ENCODE results near the gene SMG1.
"Not testable (repeated sequence)": the region's sequence is repeated elsewhere in the genome, so short reads cannot be mapped to it uniquely, and the experiment has no call there.

The SMG1 gene

GRCh38 chr16:18925986-18926865, at the start of gene SMG1:
SMG1 (minus strand) TSS chr16:18926408; CDS start chr16:18926041, 367 bp downstream.
- TF ChIP-seq POLR2A (IDR thresholded peaks at IDR 0.05; ENCODE audit: low read length) = peak; percentile 81
- DNase-seq = peak; percentile 92 to 96

DNA sequence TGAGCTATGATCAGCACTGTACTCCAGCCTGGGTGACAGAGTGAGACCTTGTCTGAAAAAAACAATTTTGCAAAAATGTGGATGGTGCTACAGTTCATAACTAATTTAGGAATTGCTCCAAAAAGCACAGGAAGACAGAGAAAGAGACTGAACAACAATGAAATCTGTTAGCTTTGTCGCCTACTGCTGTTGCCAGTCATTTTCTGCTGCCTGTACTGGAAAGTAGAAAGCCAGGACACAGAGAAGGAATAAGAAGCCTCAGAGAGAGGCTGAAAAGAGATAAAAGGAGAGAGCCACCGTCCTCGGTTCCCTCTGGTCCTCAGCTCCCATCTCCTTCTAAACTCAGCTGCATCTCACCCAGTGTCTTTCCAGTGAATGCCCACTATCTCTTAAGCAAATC, 48.9 kb upstream of the SMG1 start:
- DNase-seq = no peak
- TF ChIP-seq POLR2A (IDR thresholded peaks at IDR 0.05; ENCODE audit: low read length) (no peak), GATA1 (IDR thresholded peaks at IDR 0.05; ENCODE audit: low read depth, low read length) (no peak)

DNA sequence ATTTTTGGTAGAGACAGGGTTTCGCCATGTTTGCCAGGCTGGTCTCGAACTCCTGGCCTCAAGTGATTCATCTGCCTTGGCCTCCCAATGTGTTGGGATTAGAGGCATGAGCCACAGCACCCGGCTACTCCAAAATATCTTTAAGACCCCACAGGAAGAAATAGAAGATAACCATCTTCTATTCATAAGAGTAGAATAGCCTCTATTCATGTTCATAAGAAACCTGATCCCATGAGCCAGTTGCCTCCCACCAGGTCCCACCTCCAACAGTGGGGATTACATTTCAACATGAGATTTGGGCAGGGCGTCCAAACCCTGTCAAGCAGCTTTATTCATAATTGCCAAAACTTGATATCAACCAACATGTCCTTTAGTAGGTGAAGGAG, 43.6 kb upstream of the SMG1 start:
- no peak for DNase-seq
- TF ChIP-seq GATA1 (IDR thresholded peaks at IDR 0.05; ENCODE audit: low read depth, low read length) (no peak), POLR2A (IDR thresholded peaks at IDR 0.05; ENCODE audit: low read length) (no peak)

DNA sequence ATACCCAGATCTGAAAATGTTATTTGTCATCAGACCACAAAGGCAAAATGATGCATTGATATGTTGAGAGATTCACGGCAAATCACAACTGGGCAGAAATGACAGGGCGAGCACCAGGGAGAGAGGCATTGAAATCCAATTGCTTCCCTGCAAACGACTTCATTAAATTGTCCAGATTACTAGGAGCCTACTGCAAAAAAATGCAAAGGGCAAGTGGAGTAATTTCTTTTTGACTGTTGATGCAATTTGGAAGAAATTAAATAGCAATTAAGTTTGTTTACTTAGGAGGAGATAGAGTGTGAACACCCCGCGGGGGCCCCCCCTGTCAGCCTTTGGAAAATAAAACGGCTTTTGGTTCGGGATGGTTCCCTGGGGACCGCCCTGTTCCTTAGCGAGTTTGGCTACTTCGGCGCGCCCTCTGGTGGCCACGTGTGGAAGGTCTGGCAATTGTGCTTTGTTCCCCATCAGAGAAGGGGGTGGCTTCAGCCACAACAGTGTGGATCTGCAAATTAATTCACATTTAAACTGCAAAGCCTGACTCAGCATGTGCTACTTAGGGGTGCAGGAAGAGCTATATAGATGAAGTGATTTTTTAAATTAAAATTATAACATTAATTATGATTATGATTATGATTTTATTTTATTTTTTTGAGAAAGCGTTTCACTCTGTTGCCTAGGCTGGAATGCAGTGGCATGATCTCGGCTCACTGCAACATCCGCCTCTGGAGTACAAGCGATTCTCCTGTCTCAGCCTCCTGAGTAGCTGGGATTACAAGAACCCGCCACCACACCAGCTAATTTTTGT, 43.0 kb upstream of the SMG1 start:
- TF ChIP-seq GATA1 (IDR thresholded peaks at IDR 0.05; ENCODE audit: low read depth, low read length) = no peak
- no peak for TF ChIP-seq POLR2A (IDR thresholded peaks at IDR 0.05; ENCODE audit: low read length)
- peak; percentile 69 to 85 for DNase-seq

DNA sequence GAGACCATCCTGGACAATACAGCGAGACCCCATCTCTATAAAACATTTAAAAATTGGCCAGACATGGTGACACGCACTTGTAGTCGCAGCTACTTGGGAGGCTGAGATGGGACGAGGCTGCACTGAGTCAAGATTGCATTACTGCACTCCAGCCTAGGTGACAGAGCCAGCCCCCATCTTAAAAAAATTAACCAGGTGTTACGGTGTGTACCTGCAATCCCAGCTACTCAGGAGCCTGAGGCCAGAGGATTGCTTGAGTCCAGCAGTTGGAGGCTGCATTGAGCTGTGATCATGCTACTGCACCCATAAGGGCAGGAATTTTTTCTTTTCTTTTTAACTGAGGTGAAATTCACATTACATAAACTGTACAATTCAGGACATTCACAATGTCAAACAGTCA, 40.6 kb upstream of the SMG1 start:
- no peak for TF ChIP-seq POLR2A (IDR thresholded peaks at IDR 0.05; ENCODE audit: low read length)
- TF ChIP-seq GATA1 (IDR thresholded peaks at IDR 0.05; ENCODE audit: low read depth, low read length) = no peak
- DNase-seq = no peak

- TF ChIP-seq GATA1 (IDR thresholded peaks at IDR 0.05; ENCODE audit: low read depth, low read length) (no peak), POLR2A (IDR thresholded peaks at IDR 0.05; ENCODE audit: low read length) (no peak)
- no peak for DNase-seq
Measured at GRCh38 chr16:18965555-18965954, 39.3 kb upstream of the SMG1 start.

DNA sequence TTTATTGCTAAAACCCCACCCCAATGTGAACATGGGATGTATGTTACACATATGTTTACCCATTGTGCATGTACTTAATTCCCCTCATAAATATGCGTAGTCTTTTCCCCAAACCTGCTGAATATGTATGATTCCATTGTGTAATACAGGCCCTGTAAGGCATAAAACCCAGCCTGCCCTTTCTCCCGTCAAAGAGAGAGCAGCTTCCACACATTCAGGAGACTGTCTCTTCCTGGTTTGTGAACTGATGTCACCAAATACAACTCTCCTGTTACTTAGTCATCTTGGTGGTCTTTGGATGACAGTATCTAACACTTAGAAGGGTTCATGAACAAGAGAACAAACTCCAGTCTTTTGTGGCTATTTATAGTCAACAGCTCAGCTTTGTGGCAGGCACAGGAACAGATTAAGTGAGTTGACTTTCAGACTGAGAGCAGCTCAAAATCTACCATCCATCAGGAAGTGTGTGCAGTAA, 32.9 kb upstream of the SMG1 start:
- DNase-seq = no peak
- TF ChIP-seq GATA1 (IDR thresholded peaks at IDR 0.05; ENCODE audit: low read depth, low read length) (no peak), POLR2A (IDR thresholded peaks at IDR 0.05; ENCODE audit: low read length) (no peak)

DNA sequence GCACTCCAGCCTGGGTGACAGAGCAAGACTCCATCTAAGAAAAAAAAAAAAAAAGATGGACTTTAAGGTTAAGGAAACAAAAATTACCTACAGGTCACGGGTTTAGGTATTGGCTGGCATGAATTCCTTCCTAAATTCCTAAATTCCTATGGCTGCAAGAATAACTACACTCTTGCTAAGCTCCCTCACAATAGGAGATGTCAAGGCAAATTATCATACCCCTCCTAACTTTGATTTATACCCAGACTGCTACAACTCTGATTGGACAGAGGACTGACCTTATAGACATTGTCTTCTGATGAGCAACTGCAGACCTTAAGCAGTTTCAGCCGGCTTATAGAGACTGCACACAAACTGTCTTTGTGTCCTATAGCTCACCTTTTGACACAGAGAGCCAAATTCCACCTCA, 32.4 kb upstream of the SMG1 start:
- no peak for TF ChIP-seq GATA1 (IDR thresholded peaks at IDR 0.05; ENCODE audit: low read depth, low read length)
- TF ChIP-seq POLR2A (IDR thresholded peaks at IDR 0.05; ENCODE audit: low read length) = no peak
- no peak for DNase-seq

- not testable (repeated sequence) for DNase-seq
Measured at GRCh38 chr16:18956658-18957241, 30.5 kb upstream of the SMG1 start.

DNA sequence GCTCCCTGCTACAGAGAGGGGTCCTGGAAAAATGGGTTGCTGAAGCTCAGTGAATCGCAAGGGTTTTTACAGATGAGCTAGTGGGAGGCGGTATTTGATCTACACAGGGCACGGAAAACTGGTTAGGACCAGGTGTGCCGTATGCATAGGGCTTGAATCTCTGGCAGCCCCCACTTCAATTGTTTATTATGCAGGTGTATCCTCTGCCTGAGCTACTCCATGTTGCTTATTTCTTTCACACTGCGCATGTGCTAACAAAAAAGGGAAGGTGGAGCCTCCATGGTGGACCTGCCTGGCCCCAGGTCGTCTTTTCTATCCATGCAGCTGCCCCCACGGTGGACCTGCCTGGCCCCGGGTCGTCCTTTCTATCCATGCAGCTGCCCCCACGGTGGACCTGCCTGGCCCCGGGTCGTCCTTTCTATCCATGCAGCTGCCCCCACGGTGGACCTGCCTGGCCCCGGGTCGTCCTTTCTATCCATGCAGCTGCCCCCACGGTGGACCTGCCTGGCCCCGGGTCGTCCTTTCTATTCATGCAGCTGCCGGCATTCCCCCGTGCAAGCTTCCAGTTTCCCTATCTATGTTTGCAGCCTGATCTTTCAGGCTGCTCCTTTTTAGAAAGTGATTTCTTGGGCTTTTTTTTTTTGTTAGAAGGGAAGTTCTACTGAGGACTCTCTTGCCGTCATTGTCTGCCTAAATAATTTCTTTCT, 29.8 kb upstream of the SMG1 start:
- DNase-seq = peak in 1 of 2 experiments; percentile 15

- DNase-seq = no peak
- TF ChIP-seq GATA1 (IDR thresholded peaks at IDR 0.05; ENCODE audit: low read depth, low read length) = no peak
Measured at GRCh38 chr16:18953547-18953946, 27.3 kb upstream of the SMG1 start.

DNA sequence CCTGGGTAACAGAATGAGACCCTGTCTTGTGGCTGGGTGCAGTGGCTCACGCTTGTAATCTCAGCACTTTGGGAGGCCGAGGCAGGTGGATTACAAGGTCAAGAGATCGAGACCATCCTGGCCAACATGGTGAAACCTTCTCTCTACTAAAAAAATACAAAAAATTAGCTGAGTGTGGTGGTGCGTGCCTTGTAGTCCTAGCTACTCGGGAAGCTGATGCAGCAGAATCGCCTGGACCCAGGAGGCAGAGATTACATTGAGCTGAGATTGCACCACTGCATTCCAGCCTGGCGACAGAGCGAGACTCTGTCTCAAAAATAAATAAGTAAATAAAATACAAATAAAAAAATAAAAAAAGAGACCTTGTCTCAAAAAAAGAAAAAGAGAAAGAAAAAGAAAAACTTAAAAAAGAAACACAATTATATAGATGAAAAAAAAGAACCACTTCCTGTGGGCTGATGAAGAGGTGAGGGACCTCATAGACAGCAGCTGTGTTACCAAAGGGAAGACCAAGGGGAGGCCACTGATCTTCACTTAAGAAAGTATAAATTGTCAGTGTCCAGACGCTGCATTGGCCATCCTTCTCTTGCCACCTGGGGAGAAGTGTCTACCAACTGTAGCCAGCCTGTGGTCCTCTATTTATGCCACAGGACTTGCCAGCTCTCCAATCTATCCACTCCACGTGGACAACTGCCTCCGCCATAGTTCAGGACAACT, 24.4 kb upstream of the SMG1 start:
- no peak for DNase-seq
- no peak for TF ChIP-seq POLR2A (IDR thresholded peaks at IDR 0.05; ENCODE audit: low read length)
- TF ChIP-seq GATA1 (IDR thresholded peaks at IDR 0.05; ENCODE audit: low read depth, low read length) = no peak

GRCh38 chr16:18948372-18949020, 22.3 kb upstream of the SMG1 start:
- DNase-seq = no peak
- TF ChIP-seq GATA1 (IDR thresholded peaks at IDR 0.05; ENCODE audit: low read depth, low read length) = no peak

Data from erythroblast (primary cell).